Right lobe of liver (tissue), 6 donors: ENCODE results near the gene RELL2. TPM values are rescaled to one million over a fixed set of nuclear protein-coding genes. Genes with fewer than 3 reads are reported as not detected.

ENCODE experiments used
- ATAC-seq, 4 donors: fragments of 200-7000 bp; cut with Tn5 transposase; one replicate each; pipeline ENCODE4 v1.9.1; 2020; ENCODE audit warnings: mild to moderate bottlenecking in 4 of 4, moderate library complexity in 4 of 4
- DNase-seq, 3 donors: peaks; one replicate each; pipeline ENCODE4 v3.0.0-alpha.2; 2020
- H3K27ac ChIP-seq, 3 donors: fragments of 200-600 bp; one replicate each; pipeline ENCODE4 v1.8.0; 2022
- H3K27me3 ChIP-seq, 2 donors: fragments of 200-600 bp; one replicate each; pipeline ENCODE4 v1.8.0; 2022
- H3K36me3 ChIP-seq, 4 donors: fragments of 200-600 bp; sonication (generic) in 1 of 4; one replicate each; pipeline versions ENCODE4 v1.5.1 to v1.8.0; 2017 to 2022; ENCODE audit warnings: control low read depth in 1 of 4
- H3K4me1 ChIP-seq, 4 donors: fragments of 200-600 bp; sonication (generic) in 1 of 4; one replicate each; pipeline versions ENCODE4 v1.5.1 to v1.8.0; 2017 to 2022; ENCODE audit warnings: control low read depth in 1 of 4
- H3K4me3 ChIP-seq, 3 donors: fragments of 200-600 bp; one replicate each; pipeline ENCODE4 v1.8.0; 2022
- H3K9me3 ChIP-seq, 4 donors: fragments of 200-600 bp; sonication (generic) in 1 of 4; one replicate each; pipeline versions ENCODE4 v1.5.1 to v1.8.0; 2017 to 2022; ENCODE audit warnings: control low read depth in 1 of 4
- POLR2A ChIP-seq: fragments of 450-650 bp; IDR thresholded peaks from one replicate; pipeline ENCODE4 v1.6.1; 2017; ENCODE audit warnings: antibody characterized with exemption, mild to moderate bottlenecking
- WGBS: methylation state at CpG from one replicate; pipeline ENCODE4 v1.1.6; 2018; ENCODE audit warnings: low coverage, low lambda C conversion rate; ENCODE audit not compliant: insufficient coverage; ENCODE audit errors: missing lambda C conversion rate; 5-methylcytosine and 5-hydroxymethylcytosine counted together
- intact Hi-C, 2 donors: fragments of 100-400 bp; cut with DNase I; formaldehyde crosslinking; loops; one replicate each; pipeline versions ENCODE4 v1.11.2 to v1.14.1; 2022
- total RNA-seq, 6 experiments: library from RNA; depleted of rRNA in 2 of 6; stranded (reverse); fragments of >200 nt in 2 of 6; fragmentation: NEBNext Ultra II Directional in 3 of 6; extraction: Animal tissue kit (Norgen Biotek cat#: 25700) in 3 of 6; gene quantifications; one replicate each; pipeline versions ENCODE4 v1.1.0 to v1.2.4, GENCODE V29; 2016 to 2023
- TF ChIP-seq, protein P1 (sequence below), 4 donors: fragments of 200-600 bp in 3 of 4; fragments of 450-650 bp in 1 of 4; IDR thresholded peaks; one replicate each; pipeline versions ENCODE4 v1.5.1 to v1.8.0; 2016 to 2022; ENCODE audit warnings: antibody characterized with exemption in 4 of 4, mild to moderate bottlenecking in 2 of 4
- donor health status: DM: no; HTN: yes; CAD: no.
- donor health status: DM: no; HTN: no; CAD: no.
- donor health status: DM: no; HTN: no; CAD: no.
- donor health status: DM: no; HTN: yes; CAD: no.
- donor health status: DM: no; HTN: yes; CAD: no.

The RELL2 gene
- total RNA-seq, 6 experiments from 2014 or later, result 0.53 to 2.6 (median 1.2) TPM

DNA sequence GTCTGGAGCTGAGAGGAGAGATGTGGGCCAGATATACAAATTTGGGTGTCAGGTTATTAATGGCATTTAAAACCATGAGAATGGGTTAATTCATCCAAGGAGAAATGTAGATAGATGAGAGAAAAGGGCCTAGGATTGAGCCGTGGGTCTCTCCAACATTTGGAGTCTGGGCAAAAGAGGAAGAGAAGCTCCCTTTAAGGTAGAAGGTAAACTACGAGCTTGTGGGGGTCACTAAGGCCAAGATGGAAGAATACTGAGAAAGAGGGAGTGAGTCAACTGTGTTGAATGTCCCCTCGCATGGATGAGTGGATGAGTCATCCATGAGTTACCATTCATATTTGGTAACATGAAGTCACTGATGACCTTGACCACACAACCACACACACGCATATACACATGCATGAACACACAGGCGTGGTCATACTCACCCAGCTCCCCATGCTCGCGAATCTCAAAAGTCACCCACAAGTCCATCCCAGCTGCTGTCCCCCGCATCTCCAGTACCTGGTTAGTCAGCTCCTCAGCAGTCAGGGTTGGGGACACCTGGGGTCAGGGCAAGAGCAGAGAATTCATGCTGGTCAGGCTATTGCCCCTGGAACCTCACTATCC lies 21.2 kb downstream of the RELL2 start:
- H3K36me3 ChIP-seq, result no peaks in the 10 kb centered on the region
- no peak for TF ChIP-seq POLR2A
- TF ChIP-seq, protein P1, sequence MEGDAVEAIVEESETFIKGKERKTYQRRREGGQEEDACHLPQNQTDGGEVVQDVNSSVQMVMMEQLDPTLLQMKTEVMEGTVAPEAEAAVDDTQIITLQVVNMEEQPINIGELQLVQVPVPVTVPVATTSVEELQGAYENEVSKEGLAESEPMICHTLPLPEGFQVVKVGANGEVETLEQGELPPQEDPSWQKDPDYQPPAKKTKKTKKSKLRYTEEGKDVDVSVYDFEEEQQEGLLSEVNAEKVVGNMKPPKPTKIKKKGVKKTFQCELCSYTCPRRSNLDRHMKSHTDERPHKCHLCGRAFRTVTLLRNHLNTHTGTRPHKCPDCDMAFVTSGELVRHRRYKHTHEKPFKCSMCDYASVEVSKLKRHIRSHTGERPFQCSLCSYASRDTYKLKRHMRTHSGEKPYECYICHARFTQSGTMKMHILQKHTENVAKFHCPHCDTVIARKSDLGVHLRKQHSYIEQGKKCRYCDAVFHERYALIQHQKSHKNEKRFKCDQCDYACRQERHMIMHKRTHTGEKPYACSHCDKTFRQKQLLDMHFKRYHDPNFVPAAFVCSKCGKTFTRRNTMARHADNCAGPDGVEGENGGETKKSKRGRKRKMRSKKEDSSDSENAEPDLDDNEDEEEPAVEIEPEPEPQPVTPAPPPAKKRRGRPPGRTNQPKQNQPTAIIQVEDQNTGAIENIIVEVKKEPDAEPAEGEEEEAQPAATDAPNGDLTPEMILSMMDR (IDR thresholded peaks at IDR 0.05), result no peak
- no peaks in the 10 kb centered on the region for H3K4me1 ChIP-seq
- DNase-seq, result no peak
- intact Hi-C loops, result no loop called here
- no peak overlapping the region for H3K27ac ChIP-seq
- WGBS, result 66% methylated on average over 3 of the region's 8 CpGs
- H3K4me3 ChIP-seq, result no peak overlapping the region
- no peaks in the 10 kb centered on the region for H3K9me3 ChIP-seq
- no peaks in the 10 kb centered on the region for H3K27me3 ChIP-seq
- ATAC-seq, result peak in 1 of 4 donors; percentile 18

DNA sequence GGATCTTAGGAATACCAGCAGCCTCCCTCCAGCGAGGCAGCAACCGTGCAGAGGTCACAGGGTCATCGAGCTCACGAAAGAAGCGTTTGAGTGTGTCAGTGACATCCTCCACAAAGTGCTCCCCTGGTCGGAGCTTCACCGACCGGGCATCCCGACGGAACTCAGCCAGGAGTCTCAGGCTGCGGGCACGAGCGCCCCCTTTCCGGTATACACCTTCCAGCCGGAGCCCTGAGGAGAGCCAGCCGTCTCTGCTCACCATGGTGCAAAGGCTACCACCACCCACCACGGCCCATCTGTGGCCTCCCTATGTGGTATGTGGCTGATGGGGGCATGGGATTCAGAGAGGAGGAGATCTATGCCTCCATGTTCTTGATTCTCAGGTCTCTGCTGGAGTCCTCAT lies 25.2 kb downstream of the RELL2 start:
- Histone ChIP-seq H3K4me3 (no peak overlapping the region), H3K9me3 (no peaks in the 10 kb centered on the region), H3K27me3 (no peaks in the 10 kb centered on the region), H3K36me3 (no peaks in the 10 kb centered on the region), H3K27ac (no peak overlapping the region), H3K4me1 (peaks cover 0 to 5% (median 0%) of the 10 kb centered on the region in 4 donors)
- 41% methylated on average over 2 of the region's 17 CpGs for WGBS
- TF ChIP-seq, protein P1 (IDR thresholded peaks at IDR 0.05), result no peak
- no peak for TF ChIP-seq POLR2A
- intact Hi-C loops, result no loop called here
- ATAC-seq (no peak), DNase-seq (no peak)

DNA sequence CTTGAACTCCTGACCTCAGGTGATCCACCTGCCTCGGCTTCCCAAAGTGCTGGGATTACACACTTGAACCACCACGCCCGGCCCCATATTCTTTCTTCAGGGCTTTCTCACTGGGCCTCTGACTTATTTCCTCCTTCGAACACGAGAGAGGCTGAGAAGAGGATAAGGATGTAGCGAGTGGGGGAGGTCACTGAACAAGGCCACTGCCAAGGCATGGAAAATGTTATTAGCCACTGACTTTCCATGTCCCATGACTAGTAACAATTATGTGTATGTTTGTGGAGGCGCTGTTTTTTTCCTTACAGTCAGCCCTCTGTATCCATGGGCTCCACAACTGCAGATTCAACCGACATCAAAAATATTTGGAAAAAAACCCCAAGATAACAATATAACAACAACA lies 26.7 kb downstream of the RELL2 start:
- intact Hi-C loops, result no loop called here
- no peak for TF ChIP-seq POLR2A
- TF ChIP-seq, protein P1 (IDR thresholded peaks at IDR 0.05), result no peak
- Histone ChIP-seq H3K4me3 (no peak overlapping the region), H3K36me3 (no peaks in the 10 kb centered on the region), H3K27me3 (no peaks in the 10 kb centered on the region), H3K9me3 (no peaks in the 10 kb centered on the region), H3K27ac (no peak overlapping the region), H3K4me1 (peaks cover 0 to 9% (median 0%) of the 10 kb centered on the region in 4 donors)
- ATAC-seq, result no peak
- DNase-seq, result no peak
- 65% methylated on average over 5 of the region's 8 CpGs for WGBS

DNA sequence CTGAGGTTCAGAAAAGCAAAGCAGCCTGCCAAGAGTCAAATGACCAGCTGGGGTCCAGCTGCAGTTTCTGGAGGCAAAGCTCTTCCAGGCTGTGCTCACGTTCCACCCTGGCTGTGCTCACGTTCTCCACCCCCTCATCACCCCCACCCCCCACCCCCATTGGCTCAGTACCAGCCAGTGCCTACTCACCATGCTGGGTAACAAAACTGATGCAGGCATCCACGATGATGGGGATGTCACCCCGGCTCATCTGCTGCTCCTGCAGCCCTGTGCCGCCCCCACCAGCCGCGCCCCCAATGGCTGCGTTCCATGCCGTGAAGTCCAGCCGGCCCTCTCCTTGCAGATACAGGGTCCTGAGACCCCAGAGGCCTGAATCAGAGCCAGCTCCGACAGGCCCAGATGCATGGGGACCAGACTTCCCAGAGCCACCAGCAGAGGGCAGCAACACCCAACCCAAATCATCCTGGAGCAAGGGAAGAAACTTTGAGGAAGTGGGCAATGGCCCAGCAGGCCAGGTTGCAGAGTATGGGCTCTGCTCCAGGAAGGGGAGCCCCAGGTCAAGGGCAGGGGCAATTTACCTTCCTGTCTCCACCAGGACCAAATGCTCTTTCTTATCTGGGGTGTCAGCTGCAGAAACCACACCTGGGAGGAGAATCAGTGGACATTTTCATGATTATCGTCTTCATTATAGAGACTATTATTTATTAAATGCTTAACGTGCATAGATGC lies 28.1 kb downstream of the RELL2 start:
- DNase-seq, result peak; percentile 81 to 83 (median 82)
- peak; percentile 85 to 92 (median 89) for ATAC-seq
- peaks cover 0 to 19% (median 4%) of the 10 kb centered on the region in 4 donors for H3K4me1 ChIP-seq
- H3K27ac ChIP-seq, result no peak overlapping the region
- no peaks in the 10 kb centered on the region for H3K36me3 ChIP-seq
- H3K9me3 ChIP-seq, result no peaks in the 10 kb centered on the region
- TF ChIP-seq, protein P1 (IDR thresholded peaks at IDR 0.05), result peak; percentile 76 to 93 (median 91)
- no peak for TF ChIP-seq POLR2A
- WGBS, result 11% methylated on average over 4 of the region's 13 CpGs
- H3K4me3 ChIP-seq, result no peak overlapping the region
- H3K27me3 ChIP-seq, result no peaks in the 10 kb centered on the region
- intact Hi-C loops, result no loop called here
